Endothelial cell of umbilical vein (primary cell): ENCODE data around the gene PKD1. TPM values are rescaled to one million over a fixed set of nuclear protein-coding genes. Genes with fewer than 3 reads are reported as not detected.
A peak's percentile ranks its signal among the peaks of the same experiment; 100 is the strongest.

Source experiments
- BruUV-seq: library from RNA; stranded (reverse); fragments of 400-500 nt; replicated peaks from 2 replicates; lab custom pipeline; 2021; lab: Mats Ljungman, UMichigan
- CTCF ChIA-PET: fragments of 300-600, 350-600 bp; sonication (Branson Sonifier 250); formaldehyde crosslinking; loops from one replicate; lab custom pipeline; 2021; ENCODE audit warnings: antibody characterized with exemption, inconsistent platforms; lab: Charles Lee
- POLR2A ChIA-PET: fragments of 300-600, 350-600 bp; sonication (Branson Sonifier 250); formaldehyde crosslinking; loops from one replicate; lab custom pipeline; 2021; ENCODE audit warnings: antibody characterized with exemption, inconsistent platforms; lab: Charles Lee
- DNase-seq: peaks from one replicate; pipeline ENCODE4 v3.0.0-alpha.2; 2011; ENCODE audit warnings: low read depth, low spot score
- FAIRE-seq: peaks from 2 replicates; lab custom pipeline; 2011; peaks lifted over from hg19 to GRCh38; lab: Jason Lieb, UNC
- H2AFZ ChIP-seq: 2 replicates; pipeline ENCODE4 v1.6.0; 2012; ENCODE audit warnings: low read depth, low read length, control low read depth, inconsistent platforms
- H3K27ac ChIP-seq: 2 replicates; pipeline ENCODE4 v1.5.1; 2011; ENCODE audit warnings: low read depth, mild to moderate bottlenecking, control low read depth, low read length, moderate library complexity; ENCODE audit not compliant: insufficient read depth
- H3K27me3 ChIP-seq, 2 experiments: 2 replicates each; pipeline versions ENCODE4 v1.6.0 to v1.6.1; 2011; ENCODE audit warnings: low read length in 2 of 2, mixed read lengths in 1 of 2; ENCODE audit not compliant: control insufficient read depth in 2 of 2, insufficient read depth in 2 of 2
- H3K36me3 ChIP-seq, 2 experiments: 2 replicates in 1 of 2; 3 replicates in 1 of 2; pipeline ENCODE4 v1.5.1; 2011; ENCODE audit warnings: low read length in 2 of 2, mild to moderate bottlenecking in 1 of 2, moderate library complexity in 1 of 2; ENCODE audit not compliant: control insufficient read depth in 2 of 2, insufficient read depth in 2 of 2; ENCODE audit errors: extremely low read depth in 1 of 2
- H3K4me1 ChIP-seq: 3 replicates; pipeline ENCODE4 v1.5.1; 2011; ENCODE audit warnings: mild to moderate bottlenecking, low read length; ENCODE audit not compliant: control insufficient read depth, insufficient read depth; ENCODE audit errors: extremely low read depth
- H3K4me2 ChIP-seq: 2 replicates; pipeline ENCODE4 v1.6.1; 2011; ENCODE audit warnings: low read length, control low read depth, mixed read lengths; ENCODE audit not compliant: insufficient read depth
- H3K4me3 ChIP-seq, 3 experiments: fragments of 200-600 bp in 1 of 3; sonication (generic), shearing (Covaris generic) in 1 of 3; replicated peaks in 1 of 3; 2 replicates each; pipeline ENCODE4 v1.5.1; 2011 to 2016; ENCODE audit warnings: control low read depth in 3 of 3, low read length in 3 of 3, mild to moderate bottlenecking in 2 of 3, inconsistent platforms in 1 of 3, low read depth in 1 of 3, moderate library complexity in 1 of 3; ENCODE audit not compliant: insufficient read depth in 1 of 3
- H3K79me2 ChIP-seq: 2 replicates; pipeline ENCODE4 v1.6.0; 2012; ENCODE audit warnings: low read length, inconsistent platforms; ENCODE audit not compliant: control insufficient read depth, insufficient read depth
- H3K9ac ChIP-seq: replicated peaks from 2 replicates; pipeline ENCODE3; 2011; ENCODE audit warnings: low read length, control low read depth; ENCODE audit not compliant: insufficient read depth; ENCODE audit errors: extremely low read depth
- H3K9me1 ChIP-seq: replicated peaks from 3 replicates; pipeline ENCODE4 v1.6.0; 2011; ENCODE audit warnings: mild to moderate bottlenecking, low read length; ENCODE audit not compliant: control insufficient read depth, insufficient read depth; ENCODE audit errors: extremely low read depth
- H3K9me3 ChIP-seq: replicated peaks from 2 replicates; pipeline ENCODE4 v1.5.1; 2012; ENCODE audit warnings: low read length, inconsistent platforms; ENCODE audit not compliant: control insufficient read depth, insufficient read depth
- H4K20me1 ChIP-seq: replicated peaks from 2 replicates; pipeline ENCODE3; 2011; ENCODE audit warnings: mild to moderate bottlenecking, low read length; ENCODE audit not compliant: control insufficient read depth, insufficient read depth; ENCODE audit errors: extremely low read depth
- EZH2 ChIP-seq: IDR thresholded peaks from 2 replicates; pipeline ENCODE4 v1.6.1; 2012; ENCODE audit warnings: borderline replicate concordance, low read depth, mild to moderate bottlenecking, moderate library complexity, low read length, inconsistent platforms; ENCODE audit not compliant: severe bottlenecking
- FOS ChIP-seq: IDR thresholded peaks from 2 replicates; pipeline ENCODE4 v1.6.1; 2011; ENCODE audit warnings: mild to moderate bottlenecking, low read length, moderate library complexity, borderline replicate concordance; ENCODE audit not compliant: insufficient read depth
- POLR2A ChIP-seq: IDR thresholded peaks from 2 replicates; pipeline ENCODE4 v1.6.1; 2012; ENCODE audit warnings: low read depth, mild to moderate bottlenecking, control low read depth, low read length
- POLR2AphosphoS5 ChIP-seq: IDR thresholded peaks from 2 replicates; pipeline ENCODE4 v1.6.1; 2012; ENCODE audit warnings: low read depth, mild to moderate bottlenecking, control low read depth, low read length, moderate library complexity; ENCODE audit not compliant: insufficient read depth
- dilution Hi-C: fragments of 300-500 bp; cut with MboI; formaldehyde crosslinking; loops from one replicate; pipeline ENCODE4 v1.15.0; 2019; ENCODE audit warnings: low sequenced_read_pairs; ENCODE audit not compliant: extremely low pct_ligation_motif_present
- intact Hi-C: fragments of 100-400 bp; cut with micrococcal nuclease; formaldehyde crosslinking; loops from one replicate; pipeline ENCODE4 v1.10.0; 2022
- polyA plus RNA-seq, 4 experiments: library from polyadenylated mRNA; depleted of rRNA in 3 of 4; stranded (reverse) in 3 of 4; unstranded in 1 of 4; fragments of >200 nt; gene quantifications; 2 replicates each; pipeline versions ENCODE4 v1.2.1 to v1.2.3, GENCODE V29; 2011 to 2012; ENCODE audit warnings: missing spikeins in 1 of 4
- total RNA-seq: library from RNA; stranded (reverse); gene quantifications from 2 replicates; pipeline ENCODE4 v1.2.3, GENCODE V29; 2021

The PKD1 gene
- total and polyA plus RNA-seq, 2 donors (not counting 3 experiments of a cell fraction or from before 2014, with no cell fraction given): 52.5 to 102 TPM

DNA sequence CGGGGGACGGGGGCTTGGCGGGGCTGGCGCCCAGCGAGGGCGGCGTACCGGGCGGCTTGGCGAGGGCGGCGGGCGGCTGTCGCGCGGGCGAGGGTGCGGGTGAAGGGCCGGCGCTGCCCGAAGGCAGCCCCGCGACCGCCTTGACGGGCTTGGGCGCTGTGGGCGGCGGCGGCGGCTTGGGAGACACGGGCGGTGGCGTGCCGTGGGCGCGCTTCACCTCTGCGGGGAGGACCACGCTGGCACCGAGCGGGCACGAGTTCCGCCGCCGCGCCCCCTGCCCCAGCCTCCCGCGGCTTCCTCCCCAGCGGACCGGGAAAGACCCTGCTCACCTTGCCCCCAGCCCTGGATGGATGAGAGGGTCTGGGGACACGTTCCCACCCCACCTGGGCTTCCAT is 43.4 kb upstream of the PKD1 start:
- H3K4me3 ChIP-seq: no peak overlapping the region
- intact Hi-C loops: no loop called here
- peaks cover 1% of the 10 kb centered on the region for H3K79me2 ChIP-seq
- peaks cover 16 to 27% of the 10 kb centered on the region in 2 experiments for H3K36me3 ChIP-seq
- BruUV-seq: no TSS peak
- H2AFZ ChIP-seq: no peak overlapping the region
- H3K9ac ChIP-seq: no peak overlapping the region
- no peaks in the 10 kb centered on the region for H3K9me3 ChIP-seq
- no peak overlapping the region for H3K27ac ChIP-seq
- H3K27me3 ChIP-seq: no peaks in the 10 kb centered on the region
- H4K20me1 ChIP-seq: no peaks in the 10 kb centered on the region
- TF ChIP-seq FOS: no peak
- TF ChIP-seq POLR2AphosphoS5: no peak
- FAIRE-seq (no peak), DNase-seq (no peak)
- dilution Hi-C loops: no loop called here
- H3K4me2 ChIP-seq: no peak overlapping the region
- no peaks in the 10 kb centered on the region for H3K9me1 ChIP-seq
- ChIA-PET POLR2A (no interaction called here), CTCF (no interaction called here)
- H3K4me1 ChIP-seq: no peaks in the 10 kb centered on the region

DNA sequence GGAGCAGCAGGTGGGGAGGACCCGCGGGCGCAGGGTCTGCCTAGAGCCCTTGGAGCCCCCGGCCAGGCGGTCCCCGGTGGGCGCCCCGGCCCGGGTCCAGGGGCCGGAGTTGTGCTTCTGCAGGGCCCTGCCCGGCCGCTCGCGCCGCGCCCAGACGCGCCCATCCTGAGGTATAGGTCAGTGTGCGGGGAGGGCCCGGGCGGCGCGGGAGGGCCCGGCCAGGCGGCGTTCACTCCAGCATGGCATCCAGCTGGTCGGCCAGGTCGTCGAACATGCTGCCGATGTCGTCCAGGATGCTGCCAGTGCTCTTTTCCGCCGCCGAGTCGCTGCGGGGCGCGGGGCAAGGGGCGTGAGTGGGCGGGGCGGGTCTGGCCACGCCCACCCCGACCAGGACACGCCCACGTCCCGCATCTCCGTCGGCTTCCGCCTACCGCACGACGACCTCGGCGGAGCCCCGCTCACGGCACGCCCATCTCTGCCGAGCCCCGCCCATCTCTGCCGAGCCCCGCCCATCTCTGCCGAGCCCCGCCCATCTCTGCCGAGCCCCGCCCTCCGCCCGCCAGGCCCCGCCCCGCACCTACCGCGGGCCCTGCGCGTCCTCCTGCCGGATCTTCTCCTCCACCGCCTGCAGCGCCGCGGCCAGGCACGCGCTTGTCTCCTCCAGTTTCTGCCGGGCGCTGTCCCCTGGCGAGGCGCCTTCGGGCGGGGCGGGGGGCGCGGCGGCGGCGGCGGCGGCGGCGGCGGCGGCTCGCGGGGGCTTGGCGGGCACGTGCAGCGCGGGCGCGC is 42.8 kb upstream of the PKD1 start:
- H3K4me1 ChIP-seq: no peaks in the 10 kb centered on the region
- TF ChIP-seq EZH2 (no peak), FOS (no peak), POLR2A (peak; percentile 53)
- CTCF ChIA-PET: no interaction called here
- peaks cover 16 to 32% of the 10 kb centered on the region in 2 experiments for H3K36me3 ChIP-seq
- peaks cover 5% of the 10 kb centered on the region for H3K79me2 ChIP-seq
- DNase-seq: peak; percentile 44
- H4K20me1 ChIP-seq: no peaks in the 10 kb centered on the region
- no peaks in the 10 kb centered on the region for H3K9me3 ChIP-seq
- no TSS peak for BruUV-seq
- no peak overlapping the region for H3K9ac ChIP-seq
- H2AFZ ChIP-seq: no peak overlapping the region
- no peaks in the 10 kb centered on the region for H3K9me1 ChIP-seq
- H3K27ac ChIP-seq: no peak overlapping the region
- no peak overlapping the region for H3K4me3 ChIP-seq
- no peaks in the 10 kb centered on the region for H3K27me3 ChIP-seq
- POLR2A ChIA-PET: interaction anchor here (1.1 kb wide), 1 partner anchor 23 kb away, joined by 3 read pairs; the partner anchor contains the start of gene TRAF7
- peak; percentile 75 for FAIRE-seq
- intact Hi-C loops (no loop called here), dilution Hi-C loops (no loop called here)
- no peak overlapping the region for H3K4me2 ChIP-seq
